ENCODE results near the gene SLC2A4RG.

Gene SLC2A4RG

DNA sequence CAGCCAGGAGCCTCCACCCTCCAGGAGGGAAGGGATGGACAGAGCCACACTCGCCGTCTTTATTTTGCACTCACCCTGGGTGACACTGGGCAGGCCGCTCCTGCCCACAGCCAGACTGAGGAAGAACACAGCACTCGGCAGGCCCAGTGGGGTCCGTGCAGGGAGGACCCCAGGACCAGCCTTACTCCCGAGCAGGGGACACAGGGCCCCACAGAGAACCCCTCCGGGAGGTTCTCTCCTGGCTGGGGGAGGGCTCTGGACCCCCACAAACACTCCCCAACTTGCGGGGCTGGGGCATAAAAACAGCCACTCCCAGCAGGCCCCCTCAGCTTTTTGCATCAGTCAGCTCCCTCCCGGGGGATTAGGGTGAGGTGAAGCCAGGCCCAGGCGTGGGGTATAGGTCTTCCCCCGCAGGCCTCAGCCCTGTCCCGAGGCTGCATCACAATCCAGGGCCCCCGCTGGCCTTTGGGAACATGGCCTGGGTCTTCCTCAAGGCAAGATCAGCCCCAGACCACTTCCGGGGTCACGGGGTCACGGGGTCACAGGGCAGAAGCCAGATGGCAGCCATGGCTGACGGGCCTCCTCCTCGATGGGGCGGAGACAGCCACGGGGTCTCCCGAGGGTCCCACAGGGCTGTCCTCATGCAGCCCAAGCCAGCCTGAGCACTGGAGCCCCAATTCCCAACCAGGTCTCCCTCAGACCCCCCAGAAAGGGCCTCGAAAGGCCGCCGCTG lies 39.9 kb upstream of the SLC2A4RG start:
- no peak for DNase-seq

DNA sequence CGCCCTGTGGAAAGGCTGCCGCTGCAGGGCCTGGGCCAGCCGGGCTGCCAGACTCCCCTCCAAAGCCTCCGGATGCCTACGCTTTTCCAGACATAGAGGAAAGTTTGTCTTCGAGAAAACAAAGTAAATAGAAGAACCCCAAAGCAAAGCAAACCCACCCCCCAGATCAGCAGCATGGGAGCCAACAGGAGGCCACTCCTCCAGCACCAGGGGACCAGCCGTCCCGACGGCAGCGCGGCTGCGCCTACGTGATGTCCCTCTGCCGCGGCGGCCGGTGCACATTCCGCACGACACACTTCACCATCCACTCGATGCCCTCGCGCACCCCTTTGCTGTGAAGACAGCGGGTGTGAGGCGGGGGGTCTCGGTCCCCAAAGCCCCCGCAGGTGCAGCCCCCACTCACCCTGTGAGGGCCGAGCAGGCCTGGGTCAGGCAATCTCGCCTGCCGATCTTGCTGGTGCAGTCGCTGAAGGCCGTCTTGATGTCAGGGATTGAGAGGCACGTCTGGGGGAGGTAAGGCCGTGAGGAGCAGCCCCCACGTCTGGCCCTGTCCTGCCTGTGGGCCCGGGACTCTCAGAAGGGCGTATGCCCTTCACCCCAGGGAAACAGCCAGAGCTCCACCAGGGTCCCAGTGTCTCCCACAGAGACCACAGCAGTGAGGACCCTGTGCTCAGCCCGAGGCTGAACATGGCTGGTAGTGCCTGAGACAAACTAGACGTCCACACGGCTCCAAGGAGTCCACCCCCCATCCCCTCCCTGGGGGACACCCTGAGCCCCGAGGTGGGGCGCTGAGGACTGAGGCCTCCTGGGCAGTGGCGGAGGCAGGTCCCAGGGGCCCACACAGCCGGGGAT lies 39.2 kb upstream of the SLC2A4RG start:
- no peak for DNase-seq

DNA sequence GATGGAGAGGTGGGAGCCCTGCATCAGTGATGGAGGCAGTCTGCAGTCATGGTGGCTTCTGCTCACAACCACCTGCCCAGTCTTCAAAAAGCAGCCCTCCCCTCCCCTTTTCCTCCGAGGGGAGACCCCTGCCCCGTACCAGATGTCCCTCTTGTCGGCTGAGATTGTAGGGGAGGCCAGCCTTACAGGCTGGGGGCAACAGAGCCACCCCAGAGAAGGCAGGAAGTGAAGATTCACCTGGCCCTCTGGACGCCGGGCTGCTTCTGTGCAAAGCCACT lies 38.6 kb upstream of the SLC2A4RG start:
- DNase-seq, result no peak

DNA sequence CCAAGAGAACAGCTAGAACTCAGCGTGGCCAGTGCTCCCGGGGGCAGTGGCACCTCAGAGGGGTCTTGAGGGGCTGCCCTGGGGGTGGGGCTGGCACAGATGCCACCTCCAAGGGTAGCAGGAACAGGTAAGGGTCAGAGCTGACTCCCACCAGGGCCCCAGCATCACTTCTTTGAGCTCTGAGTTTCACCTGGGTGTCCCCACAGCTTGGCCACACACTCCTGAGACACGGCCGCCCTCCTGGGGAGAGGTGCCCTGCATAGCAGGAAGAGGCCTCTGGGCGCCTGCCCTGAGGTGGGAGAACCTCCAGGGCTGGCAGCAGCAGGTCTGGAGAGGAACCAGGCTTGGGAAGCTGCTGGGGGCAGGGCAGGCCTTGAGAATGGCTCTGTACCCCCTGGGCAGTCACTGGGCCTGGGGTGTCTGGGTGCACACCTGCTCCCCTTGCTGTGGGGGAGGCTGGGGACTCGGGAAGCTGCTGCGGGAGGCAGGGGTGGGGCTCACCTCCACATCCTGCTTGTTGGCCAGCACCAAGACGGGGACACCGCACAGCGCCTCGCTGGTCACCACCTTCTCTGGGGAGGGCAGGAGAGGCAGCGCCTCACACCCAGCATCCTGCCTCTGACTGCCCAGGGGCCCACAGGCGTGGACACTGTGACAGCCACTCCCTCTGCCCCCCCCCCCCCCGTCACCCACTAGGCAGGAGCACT lies 38.1 kb upstream of the SLC2A4RG start:
- DNase-seq, result no peak

DNA sequence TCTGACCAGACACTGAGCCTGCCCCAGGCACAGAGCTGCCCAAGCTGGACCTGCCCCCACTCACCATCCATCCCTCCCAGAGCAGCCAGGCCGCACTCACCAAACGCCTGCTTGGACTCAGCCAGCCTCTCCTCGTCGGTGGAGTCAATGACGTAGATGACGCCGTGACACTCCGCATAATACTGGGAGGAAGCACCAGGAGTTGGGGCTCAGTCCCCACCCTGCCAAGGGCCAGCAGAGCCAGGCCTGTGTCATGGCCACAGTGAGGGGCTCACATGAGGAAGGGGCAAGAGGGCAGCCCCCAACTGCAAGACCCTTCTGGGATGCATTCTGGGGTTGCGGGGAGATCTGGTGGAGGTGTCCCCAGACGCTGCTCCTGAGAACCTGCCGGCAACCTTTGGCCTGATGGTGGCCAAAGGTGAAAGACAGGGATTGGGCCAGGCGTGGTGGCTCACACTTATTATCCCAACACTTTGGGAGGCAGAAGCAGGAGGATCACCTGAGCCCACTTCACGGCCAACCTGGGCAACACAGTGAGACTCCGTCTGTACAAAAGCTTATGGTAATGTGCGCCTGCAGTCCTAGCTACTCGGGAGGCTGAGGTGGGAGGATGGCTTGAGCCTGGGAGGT lies 37.4 kb upstream of the SLC2A4RG start:
- no peak for DNase-seq

DNA sequence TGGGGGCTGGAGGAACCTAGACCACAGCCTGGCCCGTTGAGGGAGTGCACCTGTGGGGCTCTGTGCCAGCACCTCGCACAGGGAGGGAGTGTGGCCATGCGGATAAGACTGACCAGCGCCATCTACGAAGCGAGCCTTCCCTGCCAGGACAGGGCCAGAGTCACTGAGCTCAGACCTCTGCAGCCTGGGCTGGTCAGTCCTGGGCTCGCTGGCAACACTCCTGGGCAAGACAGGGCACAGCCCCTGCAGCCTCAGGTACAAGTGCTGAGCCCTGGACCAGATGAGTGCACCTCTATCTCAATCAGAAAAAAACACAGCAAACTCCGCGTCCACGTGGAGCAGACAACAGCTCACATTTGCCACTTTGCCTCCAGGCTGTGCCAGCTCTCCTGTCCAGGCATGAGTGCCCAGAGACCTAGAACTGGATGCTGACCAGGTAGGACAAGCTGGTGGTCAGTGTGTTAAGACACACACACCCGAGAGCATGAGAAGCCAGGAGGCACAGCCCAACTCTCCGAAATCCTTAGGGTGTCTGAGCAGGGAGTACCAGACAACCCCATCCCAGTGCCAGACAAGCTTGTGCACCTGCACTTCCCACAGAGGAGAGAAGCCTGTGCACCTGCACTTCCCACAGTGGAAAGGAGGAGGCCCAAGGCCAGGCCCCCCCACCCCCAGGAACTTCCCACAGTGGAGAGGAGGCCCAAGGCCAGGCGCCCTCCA lies 36.7 kb upstream of the SLC2A4RG start:
- DNase-seq, result no peak

- DNase-seq, result no peak
Observed at GRCh38 chr20:63703471-63703975, 36.1 kb upstream of the SLC2A4RG start.

DNA sequence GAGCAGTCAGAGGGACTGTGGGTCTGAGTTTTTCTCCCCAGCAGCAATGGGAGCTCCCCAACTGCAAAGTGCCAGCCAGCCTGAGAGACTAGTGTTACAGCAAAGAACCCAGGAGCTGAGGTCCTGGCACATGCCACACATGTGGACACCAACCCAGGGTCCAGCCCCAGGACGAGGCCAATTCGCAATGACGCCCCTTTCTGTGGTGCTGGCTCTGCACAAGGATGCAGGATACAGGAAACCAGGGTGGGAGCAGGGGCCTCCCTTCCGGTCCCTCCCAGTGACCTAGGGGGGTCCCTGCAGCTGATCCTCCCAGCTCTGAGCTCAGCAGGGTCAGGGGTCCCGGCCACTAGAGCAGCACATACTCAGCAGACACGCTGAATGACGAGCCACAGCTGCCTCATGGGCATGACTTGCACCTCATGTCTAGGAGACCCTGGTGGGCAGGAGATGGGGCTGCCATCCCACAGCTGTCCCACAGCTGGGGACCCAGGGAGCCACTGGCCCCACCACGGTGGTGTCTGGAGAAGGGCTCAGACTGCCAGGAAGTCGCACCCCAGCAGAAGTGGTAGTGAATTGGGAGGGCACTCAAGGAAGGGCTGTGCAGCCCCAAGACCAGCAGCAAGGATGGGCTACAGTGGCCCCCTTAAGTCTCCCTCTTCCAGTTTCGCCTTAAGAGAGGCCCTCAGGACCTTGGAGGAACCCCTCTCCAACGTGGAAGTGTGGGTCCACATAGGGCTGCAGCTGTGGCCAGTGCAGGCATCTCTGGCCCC lies 35.4 kb upstream of the SLC2A4RG start:
- DNase-seq, result no peak

DNA sequence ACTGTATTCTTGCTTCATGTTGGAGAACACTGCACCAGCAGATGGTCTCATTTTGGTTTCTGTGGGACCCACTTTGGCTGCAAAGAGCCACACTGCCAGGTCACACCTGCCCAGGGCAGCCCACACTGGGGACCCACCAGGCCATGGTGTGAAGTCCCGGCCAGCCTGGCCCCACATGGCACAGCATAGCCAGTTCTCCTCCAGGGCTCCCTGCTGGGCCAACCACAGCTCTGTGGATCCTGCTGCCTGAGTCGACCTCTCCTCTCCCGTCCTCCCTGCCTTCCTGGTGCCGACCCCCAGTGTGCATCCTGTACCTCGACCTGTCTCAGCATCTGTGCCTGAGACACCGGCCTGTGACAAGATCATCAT lies 34.8 kb upstream of the SLC2A4RG start:
- no peak for DNase-seq

DNA sequence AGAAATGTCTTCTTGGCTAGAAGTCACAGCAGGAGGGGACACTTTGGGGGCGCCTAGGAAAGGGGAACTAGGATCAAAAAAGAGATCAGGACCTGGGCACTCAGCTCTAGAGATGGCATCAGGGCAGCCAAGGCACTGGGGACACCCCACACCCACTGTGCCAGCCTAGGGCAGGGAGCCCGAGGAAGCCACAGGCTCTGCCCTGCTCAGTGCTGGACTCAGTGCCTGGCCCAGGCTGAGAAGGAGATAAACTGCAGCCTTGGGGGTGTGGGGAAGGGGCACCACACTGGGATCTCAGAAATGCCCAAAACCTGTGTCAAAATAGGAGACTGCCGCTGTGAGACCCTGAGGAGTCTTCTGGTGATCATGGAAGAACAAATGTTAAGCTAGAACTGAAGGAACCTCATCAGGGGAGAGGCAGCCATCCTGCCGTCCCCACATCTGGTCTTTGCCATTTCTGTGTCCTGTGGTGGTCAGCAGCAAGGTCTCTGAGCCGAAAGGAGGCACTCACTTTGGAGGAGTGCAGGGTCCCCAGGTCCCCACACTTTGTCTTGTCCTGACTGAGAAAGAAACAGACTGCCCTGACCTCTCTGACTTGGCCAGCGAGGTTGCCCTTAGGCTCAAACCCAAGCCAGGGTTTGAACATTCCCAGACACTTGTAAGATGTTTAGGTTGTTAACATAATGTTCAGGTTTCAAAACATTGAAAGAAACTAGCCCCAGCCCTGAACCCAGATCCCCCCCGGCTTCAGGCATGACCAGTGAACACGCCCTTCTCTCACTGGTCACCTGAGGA lies 34.1 kb upstream of the SLC2A4RG start:
- no peak for DNase-seq

DNA sequence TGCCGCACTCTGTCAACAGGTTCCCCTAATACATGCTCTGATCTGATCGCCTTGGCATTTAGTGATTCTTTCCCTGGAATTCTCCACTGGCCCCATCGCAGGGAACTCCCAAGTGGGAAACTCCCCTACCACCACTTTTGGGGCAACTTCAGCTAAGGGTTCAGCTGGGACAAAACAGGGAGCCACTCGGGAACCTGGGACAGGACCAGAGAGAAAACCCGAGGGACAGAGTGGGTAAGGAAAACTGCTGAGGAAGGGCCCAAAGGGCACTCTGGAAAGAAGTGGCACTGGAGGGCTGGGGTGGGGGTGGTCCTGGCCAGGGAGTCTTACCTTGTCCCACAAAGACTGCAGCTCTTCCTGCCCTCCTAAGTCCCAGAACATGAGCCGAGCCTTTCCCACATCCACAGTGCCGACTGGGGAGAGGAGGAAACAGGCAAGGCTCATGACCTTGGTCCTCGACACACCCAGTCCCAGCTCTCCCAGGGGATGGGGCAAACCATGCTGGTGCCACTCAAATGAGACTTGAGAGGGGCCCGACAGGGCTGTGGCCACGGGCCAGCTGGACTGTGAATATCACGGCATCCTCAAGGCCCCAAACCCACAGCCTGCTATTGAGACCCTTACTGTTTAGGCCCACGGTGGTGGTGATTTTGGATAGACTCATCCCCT lies 33.4 kb upstream of the SLC2A4RG start:
- DNase-seq, result no peak

DNA sequence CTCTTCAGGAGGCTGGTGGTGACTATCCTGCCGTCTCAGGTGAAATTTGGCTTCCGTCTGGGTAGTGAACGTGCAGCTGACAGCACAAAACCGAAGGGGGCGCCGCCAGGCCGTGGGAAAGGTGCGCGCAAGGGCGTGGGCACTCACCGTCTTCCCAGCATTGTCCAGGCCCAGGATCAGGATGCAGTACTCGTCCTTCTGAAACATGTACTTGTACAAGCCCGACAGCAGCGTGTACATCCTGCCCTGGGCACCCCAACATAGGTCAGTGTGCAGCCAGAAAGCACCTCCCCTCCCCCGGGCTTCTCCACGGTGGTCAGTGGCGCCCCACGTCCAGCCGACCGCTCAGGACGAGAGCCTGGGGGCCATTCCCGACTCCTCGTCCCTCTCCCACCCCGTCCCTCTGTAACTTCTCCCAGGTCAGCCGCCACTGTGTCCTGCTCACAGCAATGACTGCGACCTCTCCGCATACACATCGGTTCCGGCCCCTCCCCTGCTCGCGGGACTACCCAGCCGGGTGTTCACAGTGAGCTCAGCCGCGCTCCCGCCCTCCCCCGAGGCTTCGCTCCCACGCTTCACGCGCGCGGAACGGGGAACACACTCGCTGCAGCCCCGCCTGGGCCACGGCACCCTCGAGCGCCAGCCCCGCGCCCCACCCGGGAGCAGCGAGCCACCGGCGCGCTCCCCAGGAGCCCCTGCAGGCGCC lies 32.6 kb upstream of the SLC2A4RG start:
- peak; percentile 42 for DNase-seq

- DNase-seq, result peak; percentile 85
Observed at GRCh38 chr20:63707558-63708300, 31.8 kb upstream of the SLC2A4RG start, which contains the start of the genes ARFRP1 and ZGPAT. Gene ARFRP1, minus strand, starts transcription at chr20:63707976. Its CDS starts 885 bp downstream, at chr20:63707091. Gene ZGPAT, plus strand, starts transcription at chr20:63708039. Its CDS starts 542 bp downstream, at chr20:63708581.

DNA sequence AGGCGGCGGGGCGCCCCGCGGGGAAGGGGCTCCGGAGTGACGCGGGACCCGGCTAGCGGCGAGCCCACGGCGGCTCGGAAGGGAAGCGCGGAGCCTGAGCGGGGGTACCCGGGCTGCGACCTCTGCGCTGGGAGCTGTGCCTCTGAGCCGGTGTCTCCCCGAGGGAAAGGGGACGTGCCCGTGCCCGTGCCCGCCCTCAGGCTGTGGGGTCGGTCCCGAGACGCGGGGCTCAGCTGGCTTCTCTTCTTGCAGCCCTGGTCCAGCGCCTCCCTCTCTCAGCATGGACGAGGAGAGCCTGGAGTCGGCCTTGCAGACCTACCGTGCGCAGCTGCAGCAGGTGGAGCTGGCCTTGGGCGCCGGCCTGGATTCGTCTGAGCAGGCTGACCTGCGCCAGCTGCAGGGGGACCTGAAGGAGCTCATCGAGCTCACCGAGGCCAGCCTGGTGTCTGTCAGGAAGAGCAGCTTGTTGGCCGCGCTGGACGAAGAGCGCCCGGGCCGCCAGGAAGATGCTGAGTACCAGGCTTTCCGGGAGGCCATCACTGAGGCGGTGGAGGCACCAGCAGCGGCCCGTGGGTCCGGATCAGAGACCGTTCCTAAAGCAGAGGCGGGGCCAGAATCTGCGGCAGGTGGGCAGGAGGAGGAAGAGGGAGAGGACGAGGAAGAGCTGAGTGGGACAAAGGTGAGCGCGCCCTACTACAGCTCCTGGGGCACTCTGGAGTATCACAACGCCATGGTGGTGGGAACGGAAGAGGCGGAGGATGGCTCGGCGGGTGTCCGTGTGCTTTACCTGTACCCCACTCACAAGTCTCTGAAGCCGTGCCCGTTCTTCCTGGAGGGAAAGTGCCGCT lies 31.1 kb upstream of the SLC2A4RG start:
- DNase-seq, result no peak

DNA sequence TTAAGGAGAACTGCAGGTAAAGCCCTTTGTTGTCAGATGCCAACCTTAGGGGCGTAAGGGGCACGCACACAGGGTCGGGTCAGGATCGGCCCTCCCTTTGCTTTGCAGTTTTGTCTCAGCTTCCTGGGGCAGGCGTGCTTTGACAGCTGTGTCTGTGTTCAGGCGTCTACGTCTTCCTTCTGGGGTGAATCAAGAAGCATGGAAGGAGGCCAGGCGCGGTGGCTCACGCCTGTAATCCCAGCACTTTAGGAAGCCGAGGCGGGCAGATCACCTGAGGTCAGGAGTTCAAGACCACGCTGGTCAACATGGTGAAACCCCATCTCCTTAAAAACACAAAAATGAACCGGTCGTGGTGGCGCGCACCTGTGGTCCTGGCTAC lies 30.4 kb upstream of the SLC2A4RG start:
- no peak for DNase-seq

GRCh38 chr20:63711085-63711645 lies 28.4 kb upstream of the SLC2A4RG start:
- no peak for DNase-seq

- DNase-seq, result no peak
Observed at GRCh38 chr20:63712191-63712590, 27.4 kb upstream of the SLC2A4RG start.

Measured in CD4-positive, alpha-beta T cell treated with Interferon gamma for 1 hour (primary cell).